PC-9 (cell line): ENCODE measurements around the gene SEC14L6. TPM values are rescaled to one million over a fixed set of nuclear protein-coding genes. Genes with fewer than 3 reads are reported as not detected.

Experiments used
- BruUV-seq: library from RNA; stranded (reverse); fragments of 400-500 nt; replicated peaks from 2 replicates; lab custom pipeline; 2021; lab: Mats Ljungman, UMichigan
- CTCF ChIA-PET: fragments of 300-600 bp; sonication (Branson Sonifier 250); formaldehyde crosslinking; loops from one replicate; lab custom pipeline; 2022; ENCODE audit warnings: antibody characterized with exemption; lab: Charles Lee
- POLR2A ChIA-PET: fragments of 300-600 bp; sonication (Branson Sonifier 250); formaldehyde crosslinking; loops from one replicate; lab custom pipeline; 2022; ENCODE audit warnings: antibody characterized with exemption; ENCODE audit not compliant: unreplicated experiment; lab: Charles Lee
- DNase-seq, 2 experiments: peaks; one replicate each; pipeline versions ENCODE4 v3.0.0 to v3.0.0-alpha.2; 2015 to 2022; ENCODE audit warnings: mixed read lengths in 1 of 2
- H2AFZ ChIP-seq: fragments of 200-600 bp; sonication (generic); 2 replicates; pipeline ENCODE4 v1.8.1; 2017; ENCODE audit warnings: antibody characterized with exemption
- H3F3A ChIP-seq: fragments of 200-600 bp; sonication (generic); 2 replicates; pipeline ENCODE4 v1.8.1; 2017; ENCODE audit warnings: antibody characterized with exemption, mild to moderate bottlenecking, low read depth; ENCODE audit not compliant: insufficient read depth
- H3K27ac ChIP-seq: fragments of 200-600 bp; sonication (generic); 2 replicates; pipeline ENCODE4 v1.6.1; 2016; ENCODE audit warnings: mixed run types
- H3K27me3 ChIP-seq: fragments of 200-600 bp; sonication (generic); 2 replicates; pipeline ENCODE4 v1.6.1; 2016; ENCODE audit warnings: low read depth, mixed run types; ENCODE audit not compliant: insufficient read depth
- H3K36me3 ChIP-seq: fragments of 200-600 bp; sonication (generic); 2 replicates; pipeline ENCODE4 v1.6.1; 2016; ENCODE audit warnings: low read depth, mixed run types
- H3K4me1 ChIP-seq: fragments of 200-600 bp; sonication (generic); replicated peaks from 2 replicates; pipeline ENCODE4 v1.6.1; 2016; ENCODE audit warnings: mixed run types; ENCODE audit not compliant: insufficient read depth
- H3K4me2 ChIP-seq: fragments of 200-600 bp; sonication (generic); 2 replicates; pipeline ENCODE4 v1.6.1; 2017; ENCODE audit warnings: mixed run types
- H3K4me3 ChIP-seq: fragments of 200-600 bp; sonication (generic); 2 replicates; pipeline ENCODE4 v1.6.1; 2016; ENCODE audit warnings: mixed run types
- H3K79me2 ChIP-seq: fragments of 200-600 bp; sonication (generic); 2 replicates; pipeline ENCODE4 v1.6.1; 2017; ENCODE audit warnings: low read depth, mixed run types
- H3K9me2 ChIP-seq: fragments of 200-600 bp; sonication (generic); 2 replicates; pipeline ENCODE4 v1.8.1; 2017; ENCODE audit warnings: mild to moderate bottlenecking; ENCODE audit not compliant: insufficient read depth
- H3K9me3 ChIP-seq: fragments of 200-600 bp; sonication (generic); 2 replicates; pipeline ENCODE4 v1.8.1; 2016; ENCODE audit warnings: low read depth; ENCODE audit not compliant: insufficient read depth
- H4K20me1 ChIP-seq: fragments of 200-600 bp; sonication (generic); 2 replicates; pipeline ENCODE4 v1.8.1; 2017; ENCODE audit not compliant: insufficient read depth
- CTCF ChIP-seq: fragments of 200-600 bp; sonication (generic); conservative IDR thresholded peaks from 2 replicates; pipeline ENCODE4 v1.6.1; 2017; ENCODE audit warnings: mixed run types, antibody characterized with exemption, mild to moderate bottlenecking, moderate library complexity
- EZH2 ChIP-seq: fragments of 200-600 bp; sonication (generic); IDR thresholded peaks from 2 replicates; pipeline ENCODE4 v1.8.0; 2017; ENCODE audit warnings: antibody characterized with exemption, low read depth
- intact Hi-C: fragments of 100-400 bp; cut with micrococcal nuclease; formaldehyde crosslinking; loops from one replicate; pipeline ENCODE4 v1.10.0; 2022; ENCODE audit not compliant: unreplicated experiment
- total RNA-seq: library from RNA; stranded (reverse); gene quantifications from 2 replicates; pipeline ENCODE4 v1.2.3, GENCODE V29; 2021

The SEC14L6 gene
- total RNA-seq, 1 experiment from 2014 or later, result 0.31 TPM

GRCh38 chr22:30497466-30498150 is 48.9 kb downstream of the SEC14L6 start:
- no peaks in the 10 kb centered on the region for H3F3A ChIP-seq
- ChIA-PET CTCF (no interaction called here), POLR2A (no interaction called here)
- intact Hi-C loops, result no loop called here
- no peaks in the 10 kb centered on the region for H3K36me3 ChIP-seq
- peaks cover 11% of the 10 kb centered on the region; the same call in 1 of the 2 replicates for H3K27me3 ChIP-seq
- H3K9me2 ChIP-seq, result no peaks in the 10 kb centered on the region
- H3K4me2 ChIP-seq, result no peak overlapping the region
- no TSS peak for BruUV-seq
- no peaks in the 10 kb centered on the region for H3K9me3 ChIP-seq
- no peak for DNase-seq
- no peaks in the 10 kb centered on the region for H3K79me2 ChIP-seq
- H3K27ac ChIP-seq, result no peak overlapping the region
- no peaks in the 10 kb centered on the region; the same call in 1 of the 2 replicates for H4K20me1 ChIP-seq
- no peaks in the 10 kb centered on the region for H3K4me1 ChIP-seq
- H2AFZ ChIP-seq, result no peak overlapping the region
- TF ChIP-seq EZH2 (no peak), CTCF (no peak)
- no peak overlapping the region for H3K4me3 ChIP-seq

- Histone ChIP-seq H3K79me2 (no peaks in the 10 kb centered on the region), H3K4me3 (no peak overlapping the region), H3K4me2 (no peak overlapping the region), H2AFZ (no peak overlapping the region), H3K27me3 (peaks cover 11% of the 10 kb centered on the region; the same call in 1 of the 2 replicates), H3F3A (no peaks in the 10 kb centered on the region), H4K20me1 (no peaks in the 10 kb centered on the region; the same call in 1 of the 2 replicates), H3K9me3 (no peaks in the 10 kb centered on the region), H3K4me1 (no peaks in the 10 kb centered on the region), H3K27ac (no peak overlapping the region), H3K9me2 (no peaks in the 10 kb centered on the region), H3K36me3 (no peaks in the 10 kb centered on the region)
- ChIA-PET POLR2A (no interaction called here), CTCF (no interaction called here)
- intact Hi-C loops, result no loop called here
- TF ChIP-seq EZH2 (no peak), CTCF (no peak)
- no peak for DNase-seq
- no TSS peak for BruUV-seq
Measured at GRCh38 chr22:30495041-30495784, 51.3 kb downstream of the SEC14L6 start.

GRCh38 chr22:30492144-30492543 is 54.4 kb downstream of the SEC14L6 start:
- intact Hi-C loops, result no loop called here
- Histone ChIP-seq H4K20me1 (no peaks in the 10 kb centered on the region; the same call in 1 of the 2 replicates), H3K4me1 (no peaks in the 10 kb centered on the region), H3K4me3 (no peak overlapping the region), H3F3A (no peaks in the 10 kb centered on the region), H3K9me3 (no peaks in the 10 kb centered on the region), H3K79me2 (no peaks in the 10 kb centered on the region), H2AFZ (no peak overlapping the region), H3K4me2 (no peak overlapping the region), H3K27me3 (peaks cover 11% of the 10 kb centered on the region; the same call in 1 of the 2 replicates), H3K36me3 (no peaks in the 10 kb centered on the region), H3K9me2 (no peaks in the 10 kb centered on the region), H3K27ac (no peak overlapping the region)
- POLR2A ChIA-PET, result no interaction called here
- TF ChIP-seq EZH2 (no peak), CTCF (no peak)
- BruUV-seq, result no TSS peak
- no peak for DNase-seq
- CTCF ChIA-PET, result interaction anchor here (0.6 to 0.7 kb wide), 2 partner anchors 32 to 1028 kb away, joined by 6 read pairs; no protein-coding TSS in a partner anchor
